Subcutaneous abdominal adipose tissue (tissue), 5 donors: ENCODE measurements around the gene TAOK1.

Source experiments
- H3K27ac ChIP-seq: one replicate; pipeline ENCODE4 v1.7.0; 2013; ENCODE audit warnings: low read depth, mild to moderate bottlenecking, inconsistent platforms, low read length, moderate library complexity
- H3K27me3 ChIP-seq, 5 donors: one replicate each; pipeline ENCODE4 v1.7.0; 2013; ENCODE audit warnings: low read length in 5 of 5, inconsistent platforms in 1 of 5; ENCODE audit not compliant: control insufficient read depth in 5 of 5, insufficient read depth in 4 of 5
- H3K36me3 ChIP-seq, 5 donors: one replicate each; pipeline ENCODE4 v1.7.0; 2013; ENCODE audit warnings: low read length in 5 of 5; ENCODE audit not compliant: control insufficient read depth in 5 of 5, insufficient read depth in 5 of 5
- H3K4me1 ChIP-seq, 5 donors: one replicate each; pipeline ENCODE4 v1.7.0; 2013; ENCODE audit warnings: low read length in 5 of 5, mild to moderate bottlenecking in 3 of 5, moderate library complexity in 1 of 5; ENCODE audit not compliant: control insufficient read depth in 5 of 5, insufficient read depth in 5 of 5
- H3K4me3 ChIP-seq, 5 donors: one replicate each; pipeline ENCODE4 v1.7.0; 2013; ENCODE audit warnings: low read length in 5 of 5, low read depth in 1 of 5
- H3K9ac ChIP-seq, 5 donors: one replicate each; pipeline ENCODE4 v1.7.0; 2013; ENCODE audit warnings: low read length in 5 of 5, mild to moderate bottlenecking in 4 of 5, moderate library complexity in 3 of 5
- H3K9me3 ChIP-seq, 5 donors: one replicate each; pipeline ENCODE4 v1.7.0; 2013; ENCODE audit warnings: low read length in 5 of 5; ENCODE audit not compliant: control insufficient read depth in 5 of 5
- donor health status: healthy.
- donor health status: healthy.
- donor health status: healthy.
- donor health status: healthy.
- donor health status: healthy.

The TAOK1 gene

GRCh38 chr17:29585080-29585751 lies 195.1 kb downstream of the TAOK1 start:
- H3K9ac ChIP-seq = peak overlapping the region in 4 of 5 donors; percentile 43 to 79 (median 62)
- H3K27ac ChIP-seq = peak overlapping the region; percentile 82
- no peaks in the 10 kb centered on the region for H3K27me3 ChIP-seq
- peaks cover 0 to 28% (median 25%) of the 10 kb centered on the region in 5 donors for H3K36me3 ChIP-seq
- peaks cover 9 to 70% (median 59%) of the 10 kb centered on the region in 5 donors for H3K4me1 ChIP-seq
- H3K9me3 ChIP-seq = no peaks in the 10 kb centered on the region
- H3K4me3 ChIP-seq = peak overlapping the region; percentile 10 to 89 (median 62)

GRCh38 chr17:29586676-29587469 lies 196.7 kb downstream of the TAOK1 start:
- peaks cover 0 to 16% (median 14%) of the 10 kb centered on the region in 5 donors for H3K36me3 ChIP-seq
- peak overlapping the region in 2 of 5 donors; percentile 88 to 96 for H3K9ac ChIP-seq
- H3K4me1 ChIP-seq = peaks cover 11 to 83% (median 75%) of the 10 kb centered on the region in 5 donors
- H3K9me3 ChIP-seq = no peaks in the 10 kb centered on the region
- H3K27ac ChIP-seq = peak overlapping the region; percentile 82
- H3K27me3 ChIP-seq = no peaks in the 10 kb centered on the region
- peak overlapping the region in 4 of 5 donors; percentile 71 to 90 (median 84) for H3K4me3 ChIP-seq

- Histone ChIP-seq H3K9me3 (no peaks in the 10 kb centered on the region), H3K9ac (peak overlapping the region in 3 of 5 donors; percentile 72 to 96 (median 88)), H3K27ac (peak overlapping the region; percentile 82), H3K36me3 (peaks cover 0 to 9% (median 7%) of the 10 kb centered on the region in 5 donors), H3K4me1 (peaks cover 16 to 90% (median 82%) of the 10 kb centered on the region in 5 donors), H3K4me3 (peak overlapping the region; percentile 71 to 90 (median 80)), H3K27me3 (no peaks in the 10 kb centered on the region)
Measured at GRCh38 chr17:29587591-29587990, 197.4 kb downstream of the TAOK1 start.

- Histone ChIP-seq H3K4me1 (peaks cover 17 to 91% (median 85%) of the 10 kb centered on the region in 5 donors), H3K36me3 (peaks cover 0 to 4% (median 2%) of the 10 kb centered on the region in 5 donors), H3K27me3 (no peaks in the 10 kb centered on the region), H3K4me3 (peak overlapping the region; percentile 71 to 90 (median 80)), H3K9me3 (no peaks in the 10 kb centered on the region), H3K27ac (peak overlapping the region; percentile 82), H3K9ac (peak overlapping the region; percentile 69 to 96 (median 81))
Measured at GRCh38 chr17:29588017-29588561, 197.9 kb downstream of the TAOK1 start.

- Histone ChIP-seq H3K9me3 (no peaks in the 10 kb centered on the region), H3K27ac (peak overlapping the region; percentile 82), H3K27me3 (no peaks in the 10 kb centered on the region), H3K4me3 (peak overlapping the region; percentile 71 to 90 (median 80)), H3K36me3 (no peaks in the 10 kb centered on the region), H3K4me1 (peaks cover 15 to 87% (median 83%) of the 10 kb centered on the region in 5 donors), H3K9ac (peak overlapping the region; percentile 69 to 96 (median 81))
Measured at GRCh38 chr17:29588562-29589411, 198.6 kb downstream of the TAOK1 start.

GRCh38 chr17:29589524-29590410 lies 199.6 kb downstream of the TAOK1 start, which contains the start of gene GIT1:
Gene GIT1 (minus strand): TSS chr17:29589648. CDS start chr17:29589378, 270 bp downstream.
- Histone ChIP-seq H3K36me3 (no peaks in the 10 kb centered on the region), H3K27me3 (no peaks in the 10 kb centered on the region), H3K27ac (peak within 1 kb of the TSS; percentile 82), H3K9ac (peak within 1 kb of the TSS; percentile 72 to 96 (median 81)), H3K4me1 (peaks cover 14 to 87% (median 83%) of the 10 kb centered on the region in 5 donors), H3K9me3 (no peaks in the 10 kb centered on the region), H3K4me3 (peak within 1 kb of the TSS; percentile 71 to 90 (median 80))

- H3K9ac ChIP-seq = peak overlapping the region in 3 of 5 donors; percentile 19 to 68 (median 25)
- H3K9me3 ChIP-seq = no peaks in the 10 kb centered on the region
- peak overlapping the region; percentile 81 for H3K27ac ChIP-seq
- H3K36me3 ChIP-seq = no peaks in the 10 kb centered on the region
- H3K27me3 ChIP-seq = no peaks in the 10 kb centered on the region
- H3K4me3 ChIP-seq = peak overlapping the region; percentile 65 to 79 (median 71)
- peaks cover 14 to 87% (median 83%) of the 10 kb centered on the region in 5 donors for H3K4me1 ChIP-seq
Measured at GRCh38 chr17:29590411-29591145, 200.4 kb downstream of the TAOK1 start.

- peak overlapping the region in 1 of 5 donors; percentile 35 for H3K9ac ChIP-seq
- no peaks in the 10 kb centered on the region for H3K9me3 ChIP-seq
- peaks cover 14 to 89% (median 86%) of the 10 kb centered on the region in 5 donors for H3K4me1 ChIP-seq
- peak overlapping the region; percentile 42 to 79 (median 55) for H3K4me3 ChIP-seq
- peak overlapping the region; percentile 81 for H3K27ac ChIP-seq
- no peaks in the 10 kb centered on the region for H3K36me3 ChIP-seq
- H3K27me3 ChIP-seq = no peaks in the 10 kb centered on the region
Measured at GRCh38 chr17:29591146-29591736, 201.1 kb downstream of the TAOK1 start.
